Measurements from ENCODE around the gene ASPSCR1. TPM values are rescaled to one million over a fixed set of nuclear protein-coding genes. Genes with fewer than 3 reads are reported as not detected.

The ASPSCR1 gene
- total and polyA plus RNA-seq, 2 of the 13 experiments (the other 11 are each of a cell fraction or from before 2014, with no cell fraction given), result 274 to 314 TPM

DNA sequence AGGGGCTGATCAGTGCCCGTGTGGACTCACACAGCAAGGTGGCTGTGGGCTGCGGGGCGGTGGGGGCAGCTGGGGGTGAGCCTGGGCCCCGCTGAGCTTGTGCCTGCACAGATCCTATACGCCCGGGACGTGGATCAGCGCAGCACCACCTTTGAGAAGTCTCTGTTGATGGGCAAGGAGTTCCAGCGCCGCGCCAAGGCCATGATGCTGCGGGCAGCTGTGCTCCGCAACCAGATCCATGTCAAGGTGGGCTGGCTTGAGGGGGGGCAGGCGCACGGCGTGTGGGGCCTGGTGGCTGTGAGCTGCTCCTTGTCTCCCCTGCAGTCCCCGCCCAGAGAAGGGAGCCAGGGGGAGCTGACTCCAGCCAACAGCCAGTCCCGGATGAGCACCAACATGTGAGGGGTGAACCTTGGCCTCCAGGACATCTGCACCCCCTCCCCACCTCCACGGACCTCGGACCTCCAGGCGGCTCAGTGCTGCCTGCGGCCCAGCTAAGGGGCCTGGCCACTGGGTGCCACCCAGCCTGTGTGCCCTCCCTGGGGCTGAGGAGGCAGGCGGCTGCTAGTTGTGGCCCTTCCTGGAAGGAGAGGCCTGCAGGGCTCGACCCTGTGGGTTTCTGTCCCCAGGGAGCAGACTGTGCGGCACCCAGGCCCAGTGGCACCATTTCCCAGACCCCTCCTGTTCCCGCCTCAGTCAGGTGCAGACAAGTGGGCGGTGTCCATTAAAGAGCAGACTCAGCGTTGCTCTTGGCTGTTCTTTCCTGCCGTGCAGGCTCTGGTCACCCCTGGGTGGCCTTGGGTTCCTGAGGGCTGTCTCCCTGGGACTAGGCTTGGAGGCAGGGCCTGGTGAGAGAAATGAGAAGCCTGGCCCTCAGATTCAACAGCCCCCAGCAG, 79.5 kb downstream of the ASPSCR1 start (continued):
- TF ChIP-seq ZNF3 (CRISPR knock-in tag; IDR thresholded peaks at IDR 0.05) (no peak), MED13 (CRISPR knock-in tag; IDR thresholded peaks at IDR 0.05) (no peak), ZNF253 (CRISPR knock-in tag; IDR thresholded peaks at IDR 0.05; ENCODE audit: borderline replicate concordance) (no peak), ZNF883 (CRISPR knock-in tag; IDR thresholded peaks at IDR 0.05; ENCODE audit: not compliant biosample characterization) (no peak), ZNF558 (CRISPR knock-in tag; IDR thresholded peaks at IDR 0.05; ENCODE audit: borderline replicate concordance) (peak; percentile 70), ZNF235 (CRISPR knock-in tag; IDR thresholded peaks at IDR 0.05; ENCODE audit: borderline replicate concordance) (0 out of 2 replicates have a peak, but pooled peaks have one; percentile 41), SNAI1 (CRISPR knock-in tag; IDR thresholded peaks at IDR 0.05; ENCODE audit: borderline replicate concordance) (peak; percentile 52; the same call in 1 of the 2 replicates), RBM22 (optimal IDR thresholded peaks at IDR 0.05; ENCODE audit: low read length) (no peak), PCBP2 (optimal IDR thresholded peaks at IDR 0.05; ENCODE audit: low read depth, low read length, poor library complexity, severe bottlenecking) (no peak), ZNF891 (CRISPR knock-in tag; IDR thresholded peaks at IDR 0.05) (no peak), ZBTB8A (CRISPR knock-in tag; IDR thresholded peaks at IDR 0.05; ENCODE audit: borderline replicate concordance, low read depth) (no peak), HIVEP1 (CRISPR knock-in tag; IDR thresholded peaks at IDR 0.05) (0 out of 2 replicates have a peak, but pooled peaks have one; percentile 49), MEF2D (CRISPR knock-in tag; IDR thresholded peaks at IDR 0.05) (peak; percentile 85), FOXJ3 (CRISPR knock-in tag; IDR thresholded peaks at IDR 0.05; ENCODE audit: borderline replicate concordance) (peak; percentile 40; the same call in 1 of the 2 replicates), TAF1 (CRISPR knock-in tag; IDR thresholded peaks at IDR 0.05) (peak; percentile 45; the same call in 1 of the 2 replicates), ZNF280B (CRISPR knock-in tag; IDR thresholded peaks at IDR 0.05; ENCODE audit: borderline replicate concordance) (no peak; the same call in 1 of the 2 replicates), ZNF329 (CRISPR knock-in tag; IDR thresholded peaks at IDR 0.05; ENCODE audit: low read depth) (no peak), ARNTL (CRISPR knock-in tag; IDR thresholded peaks at IDR 0.05) (peak; percentile 97), BHLHE40 (IDR thresholded peaks at IDR 0.05; ENCODE audit: low read length) (no peak), CAMTA2 (CRISPR knock-in tag; IDR thresholded peaks at IDR 0.05; ENCODE audit: borderline replicate concordance) (no peak), XRCC5 (optimal IDR thresholded peaks at IDR 0.05; ENCODE audit: low read length) (peak; percentile 52), SP2 (CRISPR knock-in tag; IDR thresholded peaks at IDR 0.05) (no peak; the same call in 1 of the 2 replicates), ZNF224 (CRISPR knock-in tag; IDR thresholded peaks at IDR 0.05) (0 out of 2 replicates have a peak, but pooled peaks have one; percentile 35), TGIF2 (CRISPR knock-in tag; IDR thresholded peaks at IDR 0.05) (peak; percentile 64; the same call in 1 of the 2 replicates), ZNF607 (CRISPR knock-in tag; IDR thresholded peaks at IDR 0.05; ENCODE audit: borderline replicate concordance) (peak; percentile 83; the same call in 1 of the 2 replicates), RCOR2 (CRISPR knock-in tag; IDR thresholded peaks at IDR 0.05) (no peak)
- TF ChIP-seq, protein P1, sequence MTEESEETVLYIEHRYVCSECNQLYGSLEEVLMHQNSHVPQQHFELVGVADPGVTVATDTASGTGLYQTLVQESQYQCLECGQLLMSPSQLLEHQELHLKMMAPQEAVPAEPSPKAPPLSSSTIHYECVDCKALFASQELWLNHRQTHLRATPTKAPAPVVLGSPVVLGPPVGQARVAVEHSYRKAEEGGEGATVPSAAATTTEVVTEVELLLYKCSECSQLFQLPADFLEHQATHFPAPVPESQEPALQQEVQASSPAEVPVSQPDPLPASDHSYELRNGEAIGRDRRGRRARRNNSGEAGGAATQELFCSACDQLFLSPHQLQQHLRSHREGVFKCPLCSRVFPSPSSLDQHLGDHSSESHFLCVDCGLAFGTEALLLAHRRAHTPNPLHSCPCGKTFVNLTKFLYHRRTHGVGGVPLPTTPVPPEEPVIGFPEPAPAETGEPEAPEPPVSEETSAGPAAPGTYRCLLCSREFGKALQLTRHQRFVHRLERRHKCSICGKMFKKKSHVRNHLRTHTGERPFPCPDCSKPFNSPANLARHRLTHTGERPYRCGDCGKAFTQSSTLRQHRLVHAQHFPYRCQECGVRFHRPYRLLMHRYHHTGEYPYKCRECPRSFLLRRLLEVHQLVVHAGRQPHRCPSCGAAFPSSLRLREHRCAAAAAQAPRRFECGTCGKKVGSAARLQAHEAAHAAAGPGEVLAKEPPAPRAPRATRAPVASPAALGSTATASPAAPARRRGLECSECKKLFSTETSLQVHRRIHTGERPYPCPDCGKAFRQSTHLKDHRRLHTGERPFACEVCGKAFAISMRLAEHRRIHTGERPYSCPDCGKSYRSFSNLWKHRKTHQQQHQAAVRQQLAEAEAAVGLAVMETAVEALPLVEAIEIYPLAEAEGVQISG (CRISPR knock-in tag; IDR thresholded peaks at IDR 0.05), result peak; percentile 61; the same call in 1 of the 2 replicates
